GM21825 (cell line): ENCODE results near the gene C10orf90.

Experiments
- ATAC-seq: cut with Tn5 transposase; IDR thresholded peaks from one replicate; pipeline ENCODE4 v1.9.1; 2021; ENCODE audit warnings: mild to moderate bottlenecking, moderate library complexity; ENCODE audit not compliant: unreplicated experiment

Gene C10orf90

GRCh38 chr10:126509182-126509581, 161.3 kb downstream of the C10orf90 start:
- ATAC-seq: no peak

GRCh38 chr10:126508535-126509040, 161.9 kb downstream of the C10orf90 start:
- no peak for ATAC-seq

GRCh38 chr10:126504761-126505112, 165.8 kb downstream of the C10orf90 start:
- ATAC-seq: no peak

GRCh38 chr10:126504063-126504760, 166.3 kb downstream of the C10orf90 start:
- no peak for ATAC-seq

- ATAC-seq: no peak
Observed at GRCh38 chr10:126503392-126504062, 167.0 kb downstream of the C10orf90 start.

GRCh38 chr10:126502441-126502840, 168.1 kb downstream of the C10orf90 start:
- ATAC-seq: no peak

GRCh38 chr10:126501828-126502227, 168.7 kb downstream of the C10orf90 start:
- ATAC-seq: no peak

GRCh38 chr10:126500866-126501265, 169.6 kb downstream of the C10orf90 start:
- ATAC-seq: no peak

- ATAC-seq: no peak
Observed at GRCh38 chr10:126500185-126500584, 170.3 kb downstream of the C10orf90 start.

GRCh38 chr10:126499744-126500143, 170.7 kb downstream of the C10orf90 start:
- no peak for ATAC-seq

GRCh38 chr10:126497672-126498071, 172.8 kb downstream of the C10orf90 start:
- no peak for ATAC-seq

GRCh38 chr10:126496771-126497545, 173.5 kb downstream of the C10orf90 start:
- ATAC-seq: no peak

- no peak for ATAC-seq
Observed at GRCh38 chr10:126491476-126491875, 179.0 kb downstream of the C10orf90 start.

- ATAC-seq: no peak
Observed at GRCh38 chr10:126481181-126481580, 189.3 kb downstream of the C10orf90 start.

- no peak for ATAC-seq
Observed at GRCh38 chr10:126480648-126481047, 189.8 kb downstream of the C10orf90 start.

GRCh38 chr10:126479280-126479895, 191.1 kb downstream of the C10orf90 start:
- ATAC-seq: no peak

- ATAC-seq: no peak
Observed at GRCh38 chr10:126478546-126478945, 191.9 kb downstream of the C10orf90 start.

GRCh38 chr10:126476246-126476645, 194.2 kb downstream of the C10orf90 start:
- no peak for ATAC-seq

- no peak for ATAC-seq
Observed at GRCh38 chr10:126475074-126475691, 195.3 kb downstream of the C10orf90 start.

GRCh38 chr10:126474031-126474430, 196.5 kb downstream of the C10orf90 start:
- no peak for ATAC-seq

GRCh38 chr10:126470991-126471390, 199.5 kb downstream of the C10orf90 start:
- ATAC-seq: no peak
